PFSK-1 (cell line): ENCODE results near the gene NOX4.

Source experiments
- FOXP2 ChIP-seq: optimal IDR thresholded peaks from 2 replicates; pipeline ENCODE3; 2011; ENCODE audit warnings: borderline replicate concordance, control low read depth, inconsistent platforms; ENCODE audit not compliant: insufficient read depth; ENCODE audit errors: extremely low read length, extremely low read depth
- POLR2AphosphoS5 ChIP-seq: IDR thresholded peaks from 2 replicates; pipeline ENCODE4 v1.6.1; 2012; ENCODE audit warnings: low read depth, mild to moderate bottlenecking, control low read depth, low read length, moderate library complexity
- SIN3A ChIP-seq: IDR thresholded peaks from 2 replicates; pipeline ENCODE4 v1.6.1; 2012; ENCODE audit warnings: mild to moderate bottlenecking, low read length, moderate library complexity, borderline replicate concordance; ENCODE audit not compliant: insufficient read depth
- TAF1 ChIP-seq: IDR thresholded peaks from 2 replicates; pipeline ENCODE4 v1.6.1; 2012; ENCODE audit warnings: low read length, control low read depth, borderline replicate concordance; ENCODE audit not compliant: insufficient read depth
- TF ChIP-seq, protein P1 (sequence below), 2 experiments: IDR thresholded peaks; 2 replicates each; pipeline versions ENCODE4 v1.6.1 to v1.8.0; 2011 to 2012; ENCODE audit warnings: low read depth in 2 of 2, low read length in 2 of 2, control low read depth in 1 of 2, inconsistent platforms in 1 of 2, mild to moderate bottlenecking in 1 of 2, moderate library complexity in 1 of 2; ENCODE audit not compliant: insufficient read depth in 1 of 2

DNA sequence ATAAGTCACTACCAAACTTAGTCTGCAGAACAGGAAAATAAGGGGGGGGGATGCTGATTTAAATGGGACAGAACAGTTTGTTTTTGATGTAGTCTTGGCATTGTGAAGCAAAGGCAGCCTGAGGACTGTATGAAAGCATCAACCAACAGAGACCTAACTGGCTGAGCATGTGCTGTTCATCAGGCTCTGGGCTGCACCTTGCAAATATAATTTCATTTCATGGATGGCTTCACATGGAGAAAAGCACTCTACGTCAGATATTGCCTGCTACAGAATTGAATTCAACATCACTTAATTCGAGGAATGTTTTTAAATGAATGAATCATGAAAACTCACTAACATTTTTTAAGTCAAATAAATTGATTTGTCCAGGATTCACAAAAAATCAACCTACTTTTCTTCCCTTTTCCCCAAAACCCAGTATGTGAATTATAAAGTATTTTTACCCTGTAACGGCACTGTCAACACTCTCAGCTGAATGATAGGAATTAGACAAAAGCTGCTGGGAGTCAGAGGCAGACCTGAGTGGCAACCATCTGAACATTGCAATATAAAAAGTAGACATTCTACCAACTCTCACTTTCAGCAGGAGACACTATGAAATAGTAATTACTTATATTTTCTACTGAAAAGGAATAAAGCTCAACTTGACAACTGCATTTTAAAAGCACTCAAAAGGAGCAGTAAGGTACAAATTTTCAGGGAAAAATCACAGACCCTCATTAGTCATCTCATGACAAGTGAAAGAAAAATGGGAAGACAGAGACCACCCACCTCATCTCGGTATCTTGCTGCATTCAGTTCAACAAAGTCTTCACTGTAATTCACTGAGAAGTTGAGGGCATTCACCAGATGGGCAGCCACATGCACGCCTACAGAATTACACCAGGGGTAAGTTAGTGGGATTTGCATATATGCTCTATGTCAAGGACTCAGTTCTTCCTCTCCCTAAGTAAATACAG is 47.5 kb downstream of the NOX4 start:
- no peak for TF ChIP-seq POLR2AphosphoS5
- TF ChIP-seq FOXP2, result no peak
- TF ChIP-seq, protein P1, sequence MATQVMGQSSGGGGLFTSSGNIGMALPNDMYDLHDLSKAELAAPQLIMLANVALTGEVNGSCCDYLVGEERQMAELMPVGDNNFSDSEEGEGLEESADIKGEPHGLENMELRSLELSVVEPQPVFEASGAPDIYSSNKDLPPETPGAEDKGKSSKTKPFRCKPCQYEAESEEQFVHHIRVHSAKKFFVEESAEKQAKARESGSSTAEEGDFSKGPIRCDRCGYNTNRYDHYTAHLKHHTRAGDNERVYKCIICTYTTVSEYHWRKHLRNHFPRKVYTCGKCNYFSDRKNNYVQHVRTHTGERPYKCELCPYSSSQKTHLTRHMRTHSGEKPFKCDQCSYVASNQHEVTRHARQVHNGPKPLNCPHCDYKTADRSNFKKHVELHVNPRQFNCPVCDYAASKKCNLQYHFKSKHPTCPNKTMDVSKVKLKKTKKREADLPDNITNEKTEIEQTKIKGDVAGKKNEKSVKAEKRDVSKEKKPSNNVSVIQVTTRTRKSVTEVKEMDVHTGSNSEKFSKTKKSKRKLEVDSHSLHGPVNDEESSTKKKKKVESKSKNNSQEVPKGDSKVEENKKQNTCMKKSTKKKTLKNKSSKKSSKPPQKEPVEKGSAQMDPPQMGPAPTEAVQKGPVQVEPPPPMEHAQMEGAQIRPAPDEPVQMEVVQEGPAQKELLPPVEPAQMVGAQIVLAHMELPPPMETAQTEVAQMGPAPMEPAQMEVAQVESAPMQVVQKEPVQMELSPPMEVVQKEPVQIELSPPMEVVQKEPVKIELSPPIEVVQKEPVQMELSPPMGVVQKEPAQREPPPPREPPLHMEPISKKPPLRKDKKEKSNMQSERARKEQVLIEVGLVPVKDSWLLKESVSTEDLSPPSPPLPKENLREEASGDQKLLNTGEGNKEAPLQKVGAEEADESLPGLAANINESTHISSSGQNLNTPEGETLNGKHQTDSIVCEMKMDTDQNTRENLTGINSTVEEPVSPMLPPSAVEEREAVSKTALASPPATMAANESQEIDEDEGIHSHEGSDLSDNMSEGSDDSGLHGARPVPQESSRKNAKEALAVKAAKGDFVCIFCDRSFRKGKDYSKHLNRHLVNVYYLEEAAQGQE (IDR thresholded peaks at IDR 0.05; ENCODE audit: insufficient read depth in 1 of 2, low read depth in 2 of 2, low read length in 2 of 2), result no peak
- no peak for TF ChIP-seq TAF1
- TF ChIP-seq SIN3A, result no peak
